ENCODE data around the gene OTUB2. TPM values are rescaled to one million over a fixed set of nuclear protein-coding genes. Genes with fewer than 3 reads are reported as not detected.

The OTUB2 gene
- total and polyA plus RNA-seq, 8 donors, result 0.45 to 4.1 (median 0.63) TPM; not detected in 2

DNA sequence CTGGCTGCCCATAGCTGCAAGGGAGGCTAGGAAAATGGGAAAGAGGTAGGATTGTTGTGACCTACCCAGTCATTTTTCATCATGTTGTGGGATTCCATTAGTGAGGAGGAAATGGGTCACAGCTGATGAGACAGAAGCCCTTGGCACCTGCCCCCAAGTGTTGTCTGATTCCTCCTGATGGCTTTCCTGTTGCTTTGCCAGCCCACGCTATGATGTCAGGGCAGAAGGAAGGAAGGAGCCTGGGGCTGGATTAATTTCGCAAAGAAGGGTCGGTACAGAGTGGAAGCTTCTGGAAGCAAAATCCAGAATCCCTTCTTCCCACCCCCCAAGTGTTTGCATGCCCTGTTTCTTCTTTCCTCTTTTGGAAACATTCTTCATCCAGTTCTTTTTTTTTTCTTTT, 8.7 kb downstream of the OTUB2 start:
- H3K36me3 ChIP-seq, result peaks cover 0 to 3% (median 0%) of the 10 kb centered on the region in 4 donors
- no peak for DNase-seq
- no peak overlapping the region for H3K4me3 ChIP-seq
- H3K27ac ChIP-seq, result no peak overlapping the region
- WGBS, 5 donors, result 84 to 97% (median 91%) methylated on average over 3 of the region's 3 CpGs
- H3K27me3 ChIP-seq, result no peaks in the 10 kb centered on the region
- TF ChIP-seq POLR2AphosphoS5 (IDR thresholded peaks at IDR 0.05) (no peak), POLR2A (IDR thresholded peaks at IDR 0.05) (no peak), EP300 (IDR thresholded peaks at IDR 0.05) (no peak)
- TF ChIP-seq, protein P1, sequence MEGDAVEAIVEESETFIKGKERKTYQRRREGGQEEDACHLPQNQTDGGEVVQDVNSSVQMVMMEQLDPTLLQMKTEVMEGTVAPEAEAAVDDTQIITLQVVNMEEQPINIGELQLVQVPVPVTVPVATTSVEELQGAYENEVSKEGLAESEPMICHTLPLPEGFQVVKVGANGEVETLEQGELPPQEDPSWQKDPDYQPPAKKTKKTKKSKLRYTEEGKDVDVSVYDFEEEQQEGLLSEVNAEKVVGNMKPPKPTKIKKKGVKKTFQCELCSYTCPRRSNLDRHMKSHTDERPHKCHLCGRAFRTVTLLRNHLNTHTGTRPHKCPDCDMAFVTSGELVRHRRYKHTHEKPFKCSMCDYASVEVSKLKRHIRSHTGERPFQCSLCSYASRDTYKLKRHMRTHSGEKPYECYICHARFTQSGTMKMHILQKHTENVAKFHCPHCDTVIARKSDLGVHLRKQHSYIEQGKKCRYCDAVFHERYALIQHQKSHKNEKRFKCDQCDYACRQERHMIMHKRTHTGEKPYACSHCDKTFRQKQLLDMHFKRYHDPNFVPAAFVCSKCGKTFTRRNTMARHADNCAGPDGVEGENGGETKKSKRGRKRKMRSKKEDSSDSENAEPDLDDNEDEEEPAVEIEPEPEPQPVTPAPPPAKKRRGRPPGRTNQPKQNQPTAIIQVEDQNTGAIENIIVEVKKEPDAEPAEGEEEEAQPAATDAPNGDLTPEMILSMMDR (IDR thresholded peaks at IDR 0.05), result no peak
- no peaks in the 10 kb centered on the region for H3K9me3 ChIP-seq
- H3K4me1 ChIP-seq, result no peaks in the 10 kb centered on the region
- intact Hi-C loops (cut with DNase I; ENCODE audit: low total_unique reads), result loop anchor here (5.0 kb wide), 1 partner anchor 102 kb away; no protein-coding TSS in a partner anchor

DNA sequence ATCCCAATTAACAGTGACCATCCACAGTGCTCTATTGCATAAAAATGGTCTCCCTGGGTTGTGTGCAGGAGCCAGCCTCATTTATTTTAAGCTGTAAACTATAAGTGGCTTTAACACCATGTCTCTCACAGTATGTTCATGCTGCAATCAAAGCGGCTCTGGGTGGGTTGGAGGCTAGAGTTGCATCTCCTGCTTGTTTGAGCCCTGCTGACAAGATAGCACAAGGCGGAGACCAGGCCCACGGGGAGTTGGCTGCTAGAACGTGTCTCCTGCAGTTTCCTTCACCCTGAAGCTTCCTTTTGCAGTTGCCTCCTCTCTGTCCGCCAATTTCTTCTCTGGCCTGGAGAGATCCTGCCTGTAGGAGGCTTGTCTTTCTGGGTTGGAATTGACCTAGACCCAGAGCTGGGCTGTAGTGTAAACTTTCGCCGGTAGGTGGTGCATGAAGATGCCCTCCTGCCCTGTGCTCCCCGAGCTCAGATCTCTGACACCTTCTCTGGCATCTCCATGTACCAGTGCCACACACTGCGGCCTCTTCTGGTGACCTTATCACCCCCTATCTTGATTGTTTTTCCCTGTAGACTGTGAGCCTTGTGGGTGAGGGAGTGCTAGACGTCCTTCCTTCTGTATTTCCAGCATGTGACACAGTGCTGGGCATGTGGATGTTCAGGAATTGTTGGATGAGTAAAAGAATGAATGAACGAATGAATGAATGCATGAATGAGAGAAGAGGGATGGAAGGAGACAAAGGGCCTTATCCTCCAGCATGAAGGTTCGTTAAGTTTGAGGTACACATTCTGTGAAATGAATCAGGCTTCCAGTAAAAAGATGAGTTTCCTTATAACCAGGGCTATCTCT, 10.4 kb downstream of the OTUB2 start:
- Histone ChIP-seq H3K27ac (no peak overlapping the region), H3K4me1 (peaks cover 2 to 3% (median 2%) of the 10 kb centered on the region in 4 donors), H3K4me3 (no peak overlapping the region), H3K27me3 (no peaks in the 10 kb centered on the region), H3K36me3 (peaks cover 0 to 6% (median 0%) of the 10 kb centered on the region in 4 donors), H3K9me3 (no peaks in the 10 kb centered on the region)
- peak; percentile 78 to 85 for DNase-seq
- TF ChIP-seq POLR2AphosphoS5 (IDR thresholded peaks at IDR 0.05) (peak in 1 of 3 donors; percentile 14), EP300 (IDR thresholded peaks at IDR 0.05) (no peak), POLR2A (IDR thresholded peaks at IDR 0.05) (no peak)
- TF ChIP-seq, protein P1 (IDR thresholded peaks at IDR 0.05), result peak in 5 of 7 experiments; percentile 66 to 85 (median 81)
- WGBS, 5 donors, result 26 to 33% (median 27%) methylated on average over 12 of the region's 12 CpGs
- intact Hi-C loops (cut with DNase I; ENCODE audit: low total_unique reads), result no loop called here

DNA sequence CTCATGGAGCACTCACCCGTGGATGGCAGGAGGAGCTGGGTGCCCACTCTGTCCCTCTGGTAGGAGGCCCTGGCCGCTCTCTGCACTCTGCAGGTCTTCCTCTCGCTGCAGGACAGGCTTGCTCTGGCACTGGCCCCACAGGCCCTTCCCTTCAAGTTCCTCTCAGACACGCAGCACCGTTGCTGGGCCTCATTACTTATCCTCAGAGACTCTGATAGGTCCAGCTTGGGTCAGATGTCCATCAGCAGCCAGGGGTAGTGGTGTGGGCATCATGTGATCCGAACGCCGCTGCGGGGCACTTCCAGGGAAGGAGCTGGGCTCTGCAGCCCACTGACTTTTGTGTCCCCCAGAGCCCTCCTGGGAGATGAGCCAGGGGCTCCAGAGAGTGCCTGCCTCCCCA, 11.8 kb downstream of the OTUB2 start:
- Histone ChIP-seq H3K36me3 (peaks cover 0 to 6% (median 0%) of the 10 kb centered on the region in 4 donors), H3K4me1 (peaks cover 12 to 17% (median 14%) of the 10 kb centered on the region in 4 donors), H3K27me3 (no peaks in the 10 kb centered on the region), H3K4me3 (no peak overlapping the region), H3K27ac (no peak overlapping the region), H3K9me3 (no peaks in the 10 kb centered on the region)
- TF ChIP-seq, protein P1 (IDR thresholded peaks at IDR 0.05), result no peak
- TF ChIP-seq EP300 (IDR thresholded peaks at IDR 0.05) (no peak), POLR2AphosphoS5 (IDR thresholded peaks at IDR 0.05) (no peak), POLR2A (IDR thresholded peaks at IDR 0.05) (no peak)
- WGBS, 5 donors, result 81 to 93% (median 87%) methylated on average over 8 to 9 of the region's 9 CpGs
- intact Hi-C loops (cut with DNase I; ENCODE audit: low total_unique reads), result no loop called here
- no peak for DNase-seq

DNA sequence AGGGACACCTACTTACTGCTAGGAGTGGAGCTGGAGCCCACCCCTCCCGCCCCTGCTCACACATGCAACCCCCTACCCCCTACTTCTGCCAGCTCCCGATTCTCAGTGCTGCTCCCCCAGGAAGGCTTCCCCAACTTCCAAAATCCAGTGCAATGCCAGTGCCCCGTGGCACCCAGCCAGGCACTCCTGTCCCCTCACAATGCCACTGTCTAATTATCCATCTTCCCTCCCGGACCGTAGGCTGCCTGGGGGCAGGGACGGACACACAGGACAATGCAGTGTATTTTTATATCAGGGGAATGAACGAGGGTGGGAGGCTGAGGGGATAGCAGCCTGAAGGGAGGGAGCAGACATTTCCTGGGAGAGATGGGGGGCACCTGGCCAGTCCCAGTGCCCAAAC, 12.4 kb downstream of the OTUB2 start:
- H3K9me3 ChIP-seq, result no peaks in the 10 kb centered on the region
- peaks cover 12 to 20% (median 15%) of the 10 kb centered on the region in 4 donors for H3K4me1 ChIP-seq
- no peak overlapping the region for H3K27ac ChIP-seq
- H3K36me3 ChIP-seq, result peaks cover 0 to 6% (median 2%) of the 10 kb centered on the region in 4 donors
- intact Hi-C loops (cut with DNase I; ENCODE audit: low total_unique reads), result no loop called here
- H3K4me3 ChIP-seq, result no peak overlapping the region
- DNase-seq, result no peak
- TF ChIP-seq POLR2A (IDR thresholded peaks at IDR 0.05) (no peak), POLR2AphosphoS5 (IDR thresholded peaks at IDR 0.05) (no peak), EP300 (IDR thresholded peaks at IDR 0.05) (no peak)
- TF ChIP-seq, protein P1 (IDR thresholded peaks at IDR 0.05), result no peak
- H3K27me3 ChIP-seq, result no peaks in the 10 kb centered on the region
- WGBS, 5 donors, result 84 to 92% (median 87%) methylated on average over 6 to 7 of the region's 7 CpGs
